H1 (cell line): Measurements from ENCODE around the gene PHLPP1. TPM values are rescaled to one million over a fixed set of nuclear protein-coding genes. Genes with fewer than 3 reads are reported as not detected.

Experiments used
- CTCF ChIA-PET: fragments of 300-600 bp; sonication (Branson Sonifier 250); formaldehyde crosslinking; loops from one replicate; lab custom pipeline; 2021; ENCODE audit not compliant: partially characterized antibody; lab: Charles Lee
- POLR2A ChIA-PET: fragments of 300-600 bp; sonication (Branson Sonifier 250); formaldehyde crosslinking; loops from one replicate; lab custom pipeline; 2021; ENCODE audit warnings: inconsistent platforms; ENCODE audit not compliant: partially characterized antibody; lab: Charles Lee
- DNase-seq, 2 experiments: peaks; one replicate each; pipeline versions ENCODE4 v3.0.0 to v3.0.0-alpha.2; 2010 to 2022; ENCODE audit warnings: low spot score in 2 of 2, low read depth in 1 of 2, mixed read lengths in 1 of 2
- FAIRE-seq: peaks from 2 replicates; lab custom pipeline; 2011; peaks lifted over from hg19 to GRCh38; lab: Jason Lieb, UNC
- H2AFZ ChIP-seq: 2 replicates; pipeline ENCODE4 v1.8.1; 2012; ENCODE audit warnings: low read length, inconsistent platforms
- H2AK5ac ChIP-seq: 2 replicates; pipeline ENCODE4 v1.6.1; 2013; ENCODE audit warnings: low read depth, low read length
- H2BK120ac ChIP-seq: replicated peaks from 2 replicates; pipeline ENCODE3; 2013; ENCODE audit warnings: low read depth, low read length, inconsistent platforms
- H2BK12ac ChIP-seq: 2 replicates; pipeline ENCODE4 v1.6.1; 2013; ENCODE audit warnings: low read depth, low read length
- H2BK15ac ChIP-seq: 2 replicates; pipeline ENCODE4 v1.6.1; 2013; ENCODE audit warnings: low read length
- H2BK20ac ChIP-seq: 2 replicates; pipeline ENCODE4 v1.6.1; 2013; ENCODE audit warnings: low read length
- H2BK5ac ChIP-seq: 2 replicates; pipeline ENCODE4 v1.6.1; 2013; ENCODE audit warnings: low read depth, low read length
- H3K14ac ChIP-seq: 2 replicates; pipeline ENCODE4 v1.6.1; 2013; ENCODE audit warnings: inconsistent platforms; ENCODE audit not compliant: insufficient read length
- H3K18ac ChIP-seq: 2 replicates; pipeline ENCODE4 v1.6.1; 2013; ENCODE audit warnings: low read length; ENCODE audit errors: extremely low read depth
- H3K23ac ChIP-seq: 2 replicates; pipeline ENCODE4 v1.6.1; 2013; ENCODE audit warnings: inconsistent platforms; ENCODE audit not compliant: insufficient read length
- H3K23me2 ChIP-seq: 2 replicates; pipeline ENCODE4 v1.6.1; 2013; ENCODE audit warnings: low read depth, low read length
- H3K27ac ChIP-seq: 2 replicates; pipeline ENCODE4 v1.6.1; 2011; ENCODE audit warnings: low read depth, low read length, inconsistent platforms
- H3K27me3 ChIP-seq, 4 experiments: replicated peaks in 1 of 4; 1 replicate in 1 of 4; 2 replicates in 3 of 4; pipeline versions ENCODE4 v1.6.1 to v1.8.1; 2011 to 2013; ENCODE audit warnings: low read length in 3 of 4, mild to moderate bottlenecking in 3 of 4, inconsistent platforms in 2 of 4, mixed read lengths in 2 of 4, moderate library complexity in 1 of 4; ENCODE audit not compliant: control insufficient read depth in 3 of 4, insufficient read depth in 3 of 4; ENCODE audit errors: extremely low read depth in 1 of 4
- H3K36me3 ChIP-seq, 4 experiments: 2 replicates each; pipeline versions ENCODE4 v1.6.1 to v1.8.1; 2011 to 2013; ENCODE audit warnings: mild to moderate bottlenecking in 4 of 4, low read length in 3 of 4, moderate library complexity in 2 of 4, control low read depth in 1 of 4, inconsistent platforms in 1 of 4; ENCODE audit not compliant: insufficient read depth in 4 of 4, control insufficient read depth in 2 of 4
- H3K4ac ChIP-seq: replicated peaks from 2 replicates; pipeline ENCODE3; 2013; ENCODE audit warnings: low read length, low read depth, mixed read lengths, inconsistent platforms; ENCODE audit not compliant: insufficient read length
- H3K4me1 ChIP-seq, 4 experiments: replicated peaks in 1 of 4; 1 replicate in 1 of 4; 2 replicates in 3 of 4; pipeline versions ENCODE4 v1.6.1 to v1.8.1; 2011 to 2013; ENCODE audit warnings: low read length in 3 of 4, inconsistent platforms in 2 of 4, mixed read lengths in 1 of 4; ENCODE audit not compliant: insufficient read depth in 4 of 4, control insufficient read depth in 3 of 4
- H3K4me2 ChIP-seq, 2 experiments: 2 replicates each; pipeline versions ENCODE4 v1.6.1 to v1.8.1; 2011 to 2013; ENCODE audit warnings: low read depth in 2 of 2, low read length in 2 of 2, control low read depth in 1 of 2, inconsistent platforms in 1 of 2, mild to moderate bottlenecking in 1 of 2; ENCODE audit not compliant: insufficient read depth in 1 of 2
- H3K4me3 ChIP-seq, 4 experiments: fragments of 200-600, 300-600 bp in 1 of 4; sonication (generic), shearing (Covaris generic), sonication (Bioruptor Twin) in 1 of 4; 2 replicates each; pipeline versions ENCODE4 v1.5.1 to v1.8.1; 2011 to 2016; ENCODE audit warnings: low read length in 4 of 4, low read depth in 3 of 4, control low read depth in 2 of 4, inconsistent platforms in 2 of 4, mild to moderate bottlenecking in 2 of 4, mixed read lengths in 1 of 4, moderate library complexity in 1 of 4; ENCODE audit not compliant: insufficient read depth in 2 of 4; ENCODE audit errors: extremely low read depth in 1 of 4
- H3K56ac ChIP-seq: replicated peaks from 2 replicates; pipeline ENCODE3; 2013; ENCODE audit warnings: low read depth, mild to moderate bottlenecking, mixed read lengths, low read length, inconsistent platforms; ENCODE audit not compliant: insufficient read length
- H3K79me1 ChIP-seq: 2 replicates; pipeline ENCODE4 v1.6.1; 2013; ENCODE audit warnings: low read depth, low read length, control low read depth
- H3K79me2 ChIP-seq, 2 experiments: 2 replicates each; pipeline versions ENCODE4 v1.6.1 to v1.8.1; 2012 to 2013; ENCODE audit warnings: low read length in 2 of 2, mild to moderate bottlenecking in 2 of 2, inconsistent platforms in 1 of 2; ENCODE audit not compliant: insufficient read depth in 2 of 2, control insufficient read depth in 1 of 2
- H3K9ac ChIP-seq, 4 experiments: replicated peaks in 1 of 4; 1 replicate in 1 of 4; 2 replicates in 3 of 4; pipeline versions ENCODE4 v1.6.1 to v1.8.1; 2011 to 2013; ENCODE audit warnings: low read depth in 3 of 4, low read length in 3 of 4, control low read depth in 2 of 4, mild to moderate bottlenecking in 2 of 4, moderate library complexity in 2 of 4, inconsistent platforms in 1 of 4; ENCODE audit errors: extremely low read depth in 1 of 4
- H3K9me3 ChIP-seq, 2 experiments: 2 replicates each; pipeline versions ENCODE4 v1.6.1 to v1.8.1; 2012 to 2013; ENCODE audit warnings: mild to moderate bottlenecking in 2 of 2, moderate library complexity in 2 of 2, control low read depth in 1 of 2, inconsistent platforms in 1 of 2, low read depth in 1 of 2, low read length in 1 of 2, mixed read lengths in 1 of 2; ENCODE audit not compliant: insufficient read depth in 2 of 2
- H4K20me1 ChIP-seq, 2 experiments: replicated peaks in 1 of 2; 2 replicates each; pipeline versions ENCODE3 to v1.8.1; 2011 to 2013; ENCODE audit warnings: inconsistent platforms in 2 of 2, low read length in 2 of 2, mild to moderate bottlenecking in 1 of 2; ENCODE audit not compliant: insufficient read depth in 2 of 2, control insufficient read depth in 1 of 2
- H4K5ac ChIP-seq: 2 replicates; pipeline ENCODE4 v1.6.1; 2013; ENCODE audit warnings: low read length, low read depth, mixed read lengths, inconsistent platforms; ENCODE audit not compliant: insufficient read length
- H4K8ac ChIP-seq: 2 replicates; pipeline ENCODE4 v1.8.0; 2013; ENCODE audit warnings: mild to moderate bottlenecking, moderate library complexity, low read length, inconsistent platforms; ENCODE audit not compliant: insufficient read depth; ENCODE audit errors: extremely low read depth
- H4K91ac ChIP-seq: replicated peaks from 2 replicates; pipeline ENCODE3; 2013; ENCODE audit warnings: low read length, mixed read lengths, inconsistent platforms; ENCODE audit not compliant: insufficient read length
- CTBP2 ChIP-seq: IDR thresholded peaks from 2 replicates; pipeline ENCODE4 v1.7.0; 2011; ENCODE audit warnings: borderline replicate concordance, mild to moderate bottlenecking, moderate library complexity, mixed read lengths, low read length; ENCODE audit not compliant: insufficient read depth, insufficient read length
- KDM5A ChIP-seq: fragments of 200-600 bp; IDR thresholded peaks from 2 replicates; pipeline ENCODE4 v1.7.1; 2012; ENCODE audit warnings: mild to moderate bottlenecking, low read length, inconsistent platforms, mixed read lengths
- NANOG ChIP-seq: IDR thresholded peaks from 2 replicates; pipeline ENCODE4 v1.6.1; 2011; ENCODE audit warnings: low read length, low read depth, mild to moderate bottlenecking, inconsistent platforms; ENCODE audit not compliant: insufficient read depth, poor library complexity, severe bottlenecking
- POLR2AphosphoS5 ChIP-seq: IDR thresholded peaks from 2 replicates; pipeline ENCODE4 v1.6.1; 2011; ENCODE audit warnings: low read depth, low read length
- WGBS, 2 experiments: shearing (Covaris generic) in 1 of 2; methylation state at CpG; one replicate each; pipeline versions ENCODE4 v1.1.6 to v1.1.7; 2013 to 2015; ENCODE audit warnings: low lambda C conversion rate in 2 of 2, mixed read lengths in 2 of 2, inconsistent platforms in 1 of 2, low coverage in 1 of 2, missing lambda C conversion rate in 1 of 2; ENCODE audit not compliant: insufficient replicate concordance in 2 of 2, insufficient coverage in 1 of 2, insufficient read length in 1 of 2; ENCODE audit errors: extremely low coverage in 1 of 2, missing lambda C conversion rate in 1 of 2; 5-methylcytosine and 5-hydroxymethylcytosine counted together
- polyA plus RNA-seq, 7 experiments: library from polyadenylated mRNA; depleted of rRNA in 3 of 7; stranded (reverse) in 5 of 7; unstranded in 2 of 7; fragments of >200 nt in 5 of 7; fragments of 200-250 nt in 2 of 7; gene quantifications; 1 replicate in 5 of 7; 2 replicates in 1 of 7; 4 replicates in 1 of 7; pipeline versions ENCODE4 v1.2.1 to v1.2.3, GENCODE V29; 2011 to 2013; ENCODE audit warnings: missing spikeins in 2 of 7, mixed read lengths in 2 of 7
- total RNA-seq: library from RNA; stranded (reverse); fragmentation: NEBNext Ultra II Directional; extraction: Animal tissue kit (Norgen Biotek cat#: 25700); gene quantifications from 2 replicates; pipeline ENCODE4 v1.2.1, GENCODE V29; 2021
- TF ChIP-seq, protein P1 (sequence below): IDR thresholded peaks from 2 replicates; pipeline ENCODE4 v1.6.1; 2012; ENCODE audit warnings: low read length, inconsistent platforms

The PHLPP1 gene
- total and polyA plus RNA-seq, 2 of the 8 experiments (the other 6 are each of a cell fraction or from before 2014, with no cell fraction given) = 28.0 to 66.3 TPM

DNA sequence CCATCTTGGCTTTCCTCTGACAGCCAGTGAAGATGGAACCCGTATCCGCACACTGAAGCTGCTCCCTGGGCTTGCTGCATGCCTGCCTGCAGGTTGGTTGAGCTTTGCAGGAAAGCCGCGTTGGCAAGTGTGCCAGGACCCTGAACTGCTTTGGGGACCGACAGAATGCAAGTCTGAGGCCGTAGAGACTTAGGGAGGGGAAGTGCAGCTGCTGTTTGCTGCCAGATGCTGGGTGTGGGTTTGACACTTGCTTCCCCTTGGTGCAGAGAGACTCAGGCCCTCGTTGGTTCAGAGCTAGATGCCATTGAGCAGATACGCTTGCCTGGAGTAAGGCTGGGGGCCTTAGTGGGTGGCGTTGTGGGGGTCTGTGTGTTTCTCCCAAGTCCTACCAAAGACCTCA, 13.1 kb upstream of the PHLPP1 start:
- Histone ChIP-seq H2BK15ac (no peak overlapping the region; the same call in 1 of the 2 replicates), H3K23ac (no peak overlapping the region), H4K91ac (no peak overlapping the region), H3K9me3 (0 out of 4 replicates have a peak, but pooled peaks cover 0 to 3% of the 10 kb centered on the region in 2 experiments), H2AFZ (peak overlapping the region; percentile 85), H3K4me2 (no peak overlapping the region), H2BK120ac (no peak overlapping the region), H2BK12ac (0 out of 2 replicates have a peak overlapping the region, but pooled peaks have one; percentile 60), H3K79me1 (no peaks in the 10 kb centered on the region), H3K4me3 (no peak overlapping the region), H2BK20ac (no peak overlapping the region), H4K8ac (no peak overlapping the region), H3K79me2 (no peaks in the 10 kb centered on the region), H3K36me3 (no peaks in the 10 kb centered on the region), H3K14ac (no peak overlapping the region), H3K9ac (no peak overlapping the region), H3K18ac (no peak overlapping the region), H3K56ac (no peak overlapping the region), H2AK5ac (no peak overlapping the region), H2BK5ac (no peak overlapping the region; the same call in 1 of the 2 replicates), H3K27me3 (no peaks in the 10 kb centered on the region), H4K5ac (no peak overlapping the region), H3K27ac (no peak overlapping the region), H3K4me1 (no peaks in the 10 kb centered on the region), H3K4ac (no peak overlapping the region), H4K20me1 (no peaks in the 10 kb centered on the region), H3K23me2 (no peaks in the 10 kb centered on the region)
- DNase-seq (no peak), FAIRE-seq (no peak)
- WGBS, 2 experiments = 76% methylated on average over 9 of the region's 9 CpGs; no CpG with 5 or more reads in 1 of the 2 experiments
- ChIA-PET POLR2A (no interaction called here), CTCF (interaction anchor here (1.8 kb wide), 1 partner anchor 116 kb away, joined by 5 read pairs; no protein-coding TSS in a partner anchor)
- TF ChIP-seq CTBP2 = no peak
- TF ChIP-seq KDM5A = no peak
- TF ChIP-seq, protein P1, sequence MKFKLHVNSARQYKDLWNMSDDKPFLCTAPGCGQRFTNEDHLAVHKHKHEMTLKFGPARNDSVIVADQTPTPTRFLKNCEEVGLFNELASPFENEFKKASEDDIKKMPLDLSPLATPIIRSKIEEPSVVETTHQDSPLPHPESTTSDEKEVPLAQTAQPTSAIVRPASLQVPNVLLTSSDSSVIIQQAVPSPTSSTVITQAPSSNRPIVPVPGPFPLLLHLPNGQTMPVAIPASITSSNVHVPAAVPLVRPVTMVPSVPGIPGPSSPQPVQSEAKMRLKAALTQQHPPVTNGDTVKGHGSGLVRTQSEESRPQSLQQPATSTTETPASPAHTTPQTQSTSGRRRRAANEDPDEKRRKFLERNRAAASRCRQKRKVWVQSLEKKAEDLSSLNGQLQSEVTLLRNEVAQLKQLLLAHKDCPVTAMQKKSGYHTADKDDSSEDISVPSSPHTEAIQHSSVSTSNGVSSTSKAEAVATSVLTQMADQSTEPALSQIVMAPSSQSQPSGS = no peak
- TF ChIP-seq NANOG = no peak
- TF ChIP-seq POLR2AphosphoS5 = no peak
